GM21381 (cell line): ENCODE measurements around the gene COX6B1.
A peak's percentile ranks its signal among the peaks of the same experiment; 100 is the strongest.
"Not testable (repeated sequence)": the region's sequence is repeated elsewhere in the genome, so short reads cannot be mapped to it uniquely, and the experiment has no call there.

ENCODE experiments used
- ATAC-seq: cut with Tn5 transposase; IDR thresholded peaks from one replicate; pipeline ENCODE4 v1.9.1; 2021; ENCODE audit warnings: mild to moderate bottlenecking, moderate library complexity; ENCODE audit not compliant: unreplicated experiment

COX6B1 gene

GRCh38 chr19:35633727-35634440 lies 14.2 kb upstream of the COX6B1 start:
- ATAC-seq = no peak

- no peak for ATAC-seq
Measured at GRCh38 chr19:35636651-35637050, 11.5 kb upstream of the COX6B1 start.

GRCh38 chr19:35637165-35637564 lies 11.0 kb upstream of the COX6B1 start:
- no peak for ATAC-seq

- no peak for ATAC-seq
Measured at GRCh38 chr19:35639321-35639639, 8.8 kb upstream of the COX6B1 start.

- no peak for ATAC-seq
Measured at GRCh38 chr19:35639863-35640262, 8.3 kb upstream of the COX6B1 start.

- ATAC-seq = no peak
Measured at GRCh38 chr19:35641515-35642151, 6.5 kb upstream of the COX6B1 start, which contains the start of gene ETV2. TSS of gene ETV2 (plus strand) at chr19:35641745. CDS start at chr19:35642461, 716 bp downstream.

GRCh38 chr19:35642312-35642711 lies 5.8 kb upstream of the COX6B1 start:
- ATAC-seq = no peak

GRCh38 chr19:35642798-35643254 lies 5.3 kb upstream of the COX6B1 start:
- no peak for ATAC-seq

- peak; percentile 43 for ATAC-seq
Measured at GRCh38 chr19:35643255-35644205, 4.6 kb upstream of the COX6B1 start.

- ATAC-seq = peak; percentile 66
Measured at GRCh38 chr19:35644206-35644986, 3.7 kb upstream of the COX6B1 start.

GRCh38 chr19:35644987-35645679 lies 3.0 kb upstream of the COX6B1 start:
- ATAC-seq = no peak

- no peak for ATAC-seq
Measured at GRCh38 chr19:35645680-35646511, 2.2 kb upstream of the COX6B1 start.

- no peak for ATAC-seq
Measured at GRCh38 chr19:35650581-35650980, 2.5 kb downstream of the COX6B1 start.

- not testable (repeated sequence) for ATAC-seq
Measured at GRCh38 chr19:35654828-35655227, 6.7 kb downstream of the COX6B1 start.

GRCh38 chr19:35655600-35655999 lies 7.5 kb downstream of the COX6B1 start:
- no peak for ATAC-seq

- ATAC-seq = no peak
Measured at GRCh38 chr19:35656700-35657099, 8.6 kb downstream of the COX6B1 start.

- ATAC-seq = no peak
Measured at GRCh38 chr19:35657904-35658700, 10.0 kb downstream of the COX6B1 start.

GRCh38 chr19:35661995-35662340 lies 13.8 kb downstream of the COX6B1 start:
- ATAC-seq = no peak
